Endothelial cell of umbilical vein (primary cell): ENCODE data around the gene TRAPPC6A. TPM values are rescaled to one million over a fixed set of nuclear protein-coding genes. Genes with fewer than 3 reads are reported as not detected.
A peak's percentile ranks its signal among the peaks of the same experiment; 100 is the strongest.

Experiments
- BruUV-seq: library from RNA; stranded (reverse); fragments of 400-500 nt; replicated peaks from 2 replicates; lab custom pipeline; 2021; lab: Mats Ljungman, UMichigan
- CTCF ChIA-PET: fragments of 300-600, 350-600 bp; sonication (Branson Sonifier 250); formaldehyde crosslinking; loops from one replicate; lab custom pipeline; 2021; ENCODE audit warnings: antibody characterized with exemption, inconsistent platforms; lab: Charles Lee
- POLR2A ChIA-PET: fragments of 300-600, 350-600 bp; sonication (Branson Sonifier 250); formaldehyde crosslinking; loops from one replicate; lab custom pipeline; 2021; ENCODE audit warnings: antibody characterized with exemption, inconsistent platforms; lab: Charles Lee
- DNase-seq: peaks from one replicate; pipeline ENCODE4 v3.0.0-alpha.2; 2011; ENCODE audit warnings: low read depth, low spot score
- FAIRE-seq: peaks from 2 replicates; lab custom pipeline; 2011; peaks lifted over from hg19 to GRCh38; lab: Jason Lieb, UNC
- H2AFZ ChIP-seq: 2 replicates; pipeline ENCODE4 v1.6.0; 2012; ENCODE audit warnings: low read depth, low read length, control low read depth, inconsistent platforms
- H3K27ac ChIP-seq: 2 replicates; pipeline ENCODE4 v1.5.1; 2011; ENCODE audit warnings: low read depth, mild to moderate bottlenecking, control low read depth, low read length, moderate library complexity; ENCODE audit not compliant: insufficient read depth
- H3K27me3 ChIP-seq, 2 experiments: 2 replicates each; pipeline versions ENCODE4 v1.6.0 to v1.6.1; 2011; ENCODE audit warnings: low read length in 2 of 2, mixed read lengths in 1 of 2; ENCODE audit not compliant: control insufficient read depth in 2 of 2, insufficient read depth in 2 of 2
- H3K36me3 ChIP-seq, 2 experiments: 2 replicates in 1 of 2; 3 replicates in 1 of 2; pipeline ENCODE4 v1.5.1; 2011; ENCODE audit warnings: low read length in 2 of 2, mild to moderate bottlenecking in 1 of 2, moderate library complexity in 1 of 2; ENCODE audit not compliant: control insufficient read depth in 2 of 2, insufficient read depth in 2 of 2; ENCODE audit errors: extremely low read depth in 1 of 2
- H3K4me1 ChIP-seq: 3 replicates; pipeline ENCODE4 v1.5.1; 2011; ENCODE audit warnings: mild to moderate bottlenecking, low read length; ENCODE audit not compliant: control insufficient read depth, insufficient read depth; ENCODE audit errors: extremely low read depth
- H3K4me2 ChIP-seq: 2 replicates; pipeline ENCODE4 v1.6.1; 2011; ENCODE audit warnings: low read length, control low read depth, mixed read lengths; ENCODE audit not compliant: insufficient read depth
- H3K4me3 ChIP-seq, 3 experiments: fragments of 200-600 bp in 1 of 3; sonication (generic), shearing (Covaris generic) in 1 of 3; replicated peaks in 1 of 3; 2 replicates each; pipeline ENCODE4 v1.5.1; 2011 to 2016; ENCODE audit warnings: control low read depth in 3 of 3, low read length in 3 of 3, mild to moderate bottlenecking in 2 of 3, inconsistent platforms in 1 of 3, low read depth in 1 of 3, moderate library complexity in 1 of 3; ENCODE audit not compliant: insufficient read depth in 1 of 3
- H3K79me2 ChIP-seq: 2 replicates; pipeline ENCODE4 v1.6.0; 2012; ENCODE audit warnings: low read length, inconsistent platforms; ENCODE audit not compliant: control insufficient read depth, insufficient read depth
- H3K9ac ChIP-seq: replicated peaks from 2 replicates; pipeline ENCODE3; 2011; ENCODE audit warnings: low read length, control low read depth; ENCODE audit not compliant: insufficient read depth; ENCODE audit errors: extremely low read depth
- H3K9me1 ChIP-seq: replicated peaks from 3 replicates; pipeline ENCODE4 v1.6.0; 2011; ENCODE audit warnings: mild to moderate bottlenecking, low read length; ENCODE audit not compliant: control insufficient read depth, insufficient read depth; ENCODE audit errors: extremely low read depth
- H3K9me3 ChIP-seq: replicated peaks from 2 replicates; pipeline ENCODE4 v1.5.1; 2012; ENCODE audit warnings: low read length, inconsistent platforms; ENCODE audit not compliant: control insufficient read depth, insufficient read depth
- H4K20me1 ChIP-seq: replicated peaks from 2 replicates; pipeline ENCODE3; 2011; ENCODE audit warnings: mild to moderate bottlenecking, low read length; ENCODE audit not compliant: control insufficient read depth, insufficient read depth; ENCODE audit errors: extremely low read depth
- CTCF ChIP-seq, 2 donors: IDR thresholded peaks; 1 replicate in 1 of 2; 2 replicates in 1 of 2; pipeline ENCODE4 v1.5.1; 2011; ENCODE audit warnings: low read length in 2 of 2, mild to moderate bottlenecking in 2 of 2, moderate library complexity in 2 of 2, control low read depth in 1 of 2, inconsistent platforms in 1 of 2, low read depth in 1 of 2; ENCODE audit not compliant: insufficient read depth in 1 of 2; ENCODE audit errors: extremely low read depth in 1 of 2
- dilution Hi-C: fragments of 300-500 bp; cut with MboI; formaldehyde crosslinking; loops from one replicate; pipeline ENCODE4 v1.15.0; 2019; ENCODE audit warnings: low sequenced_read_pairs; ENCODE audit not compliant: extremely low pct_ligation_motif_present
- intact Hi-C: fragments of 100-400 bp; cut with micrococcal nuclease; formaldehyde crosslinking; loops from one replicate; pipeline ENCODE4 v1.10.0; 2022
- polyA plus RNA-seq, 4 experiments: library from polyadenylated mRNA; depleted of rRNA in 3 of 4; stranded (reverse) in 3 of 4; unstranded in 1 of 4; fragments of >200 nt; gene quantifications; 2 replicates each; pipeline versions ENCODE4 v1.2.1 to v1.2.3, GENCODE V29; 2011 to 2012; ENCODE audit warnings: missing spikeins in 1 of 4
- total RNA-seq: library from RNA; stranded (reverse); gene quantifications from 2 replicates; pipeline ENCODE4 v1.2.3, GENCODE V29; 2021
- TF ChIP-seq, protein P1 (sequence below): IDR thresholded peaks from 2 replicates; pipeline ENCODE4 v1.6.1; 2011; ENCODE audit not compliant: insufficient read depth, insufficient read length

TRAPPC6A gene
- total and polyA plus RNA-seq, 2 donors (not counting 3 experiments of a cell fraction or from before 2014, with no cell fraction given): 18.1 to 45.4 TPM

DNA sequence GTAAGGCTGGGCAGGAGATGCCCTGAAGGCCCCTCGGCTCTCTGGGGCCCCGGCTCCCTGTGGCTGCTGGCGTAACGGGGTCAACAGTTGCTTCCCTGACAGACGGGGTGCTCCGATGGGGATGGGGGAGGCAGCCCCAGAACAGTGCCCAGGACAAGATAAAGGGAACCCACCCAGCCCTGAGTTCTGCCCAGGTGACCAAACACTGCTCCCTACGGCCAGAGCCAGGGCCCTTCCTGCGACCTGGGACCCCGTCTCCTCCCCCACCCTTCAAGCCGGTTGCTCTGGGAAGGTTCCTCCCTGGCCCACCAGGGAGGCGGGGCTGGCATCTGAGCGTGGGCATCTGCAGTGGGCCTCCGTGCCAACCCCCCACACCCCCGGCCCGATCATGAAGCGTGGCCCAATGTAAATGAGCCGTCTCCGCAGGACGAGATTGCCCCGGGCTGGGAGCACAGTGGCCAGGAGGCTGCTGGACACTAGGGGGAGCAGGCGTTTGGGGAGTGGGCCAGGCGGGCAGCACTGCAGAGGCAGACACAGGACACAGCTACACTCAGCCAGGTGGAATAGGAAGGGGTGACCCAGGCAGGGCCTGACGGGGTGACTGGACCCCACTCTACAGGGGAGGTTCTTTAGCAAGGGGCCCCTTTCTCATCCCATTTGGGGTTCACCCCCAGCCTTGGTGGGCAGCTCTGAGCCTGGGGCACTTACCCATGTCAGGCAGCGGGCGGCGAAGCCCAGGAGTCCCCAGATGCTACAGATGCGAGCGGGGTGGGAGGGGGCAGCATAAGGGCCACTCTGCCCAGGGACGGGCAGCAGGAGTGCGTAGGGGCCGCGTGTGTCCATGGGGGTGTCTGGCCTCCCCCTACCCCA is 16.1 kb downstream of the TRAPPC6A start:
- Histone ChIP-seq H3K36me3 (no peaks in the 10 kb centered on the region), H3K79me2 (no peaks in the 10 kb centered on the region), H3K4me1 (peaks cover 6% of the 10 kb centered on the region), H3K27me3 (no peaks in the 10 kb centered on the region), H3K9me1 (no peaks in the 10 kb centered on the region), H3K4me2 (no peak overlapping the region), H3K9ac (no peak overlapping the region), H3K27ac (no peak overlapping the region), H4K20me1 (no peaks in the 10 kb centered on the region), H3K4me3 (no peak overlapping the region), H2AFZ (no peak overlapping the region), H3K9me3 (no peaks in the 10 kb centered on the region)
- dilution Hi-C loops (no loop called here), intact Hi-C loops (loop anchor here (1.0 to 2.0 kb wide), 4 partner anchors 9 to 177 kb away; no protein-coding TSS in a partner anchor)
- FAIRE-seq: peak; percentile 15
- DNase-seq: peak; percentile 50
- peak; percentile 61 to 90 for TF ChIP-seq CTCF (IDR thresholded peaks at IDR 0.05; ENCODE audit: extremely low read depth in 1 of 2, insufficient read depth in 1 of 2, low read depth in 1 of 2, low read length in 2 of 2)
- TF ChIP-seq, protein P1, sequence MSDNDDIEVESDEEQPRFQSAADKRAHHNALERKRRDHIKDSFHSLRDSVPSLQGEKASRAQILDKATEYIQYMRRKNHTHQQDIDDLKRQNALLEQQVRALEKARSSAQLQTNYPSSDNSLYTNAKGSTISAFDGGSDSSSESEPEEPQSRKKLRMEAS: no peak
- ChIA-PET POLR2A (interaction anchor here (0.7 kb wide), 1 partner anchor 16 kb away, joined by 3 read pairs; the partner anchor contains the start of gene TRAPPC6A), CTCF (interaction anchor here (0.6 to 1.5 kb wide), 9 partner anchors 9 to 177 kb away, joined by 3 to 14 read pairs (median 7); partner anchors contain the start of genes BLOC1S3 and TRAPPC6A)
- BruUV-seq: no TSS peak
